Measurements from ENCODE around the gene PXN.

- TF ChIP-seq CTCF (IDR thresholded peaks at IDR 0.05; ENCODE audit: poor library complexity, severe bottlenecking): no peak
- TF ChIP-seq EZH2 (IDR thresholded peaks at IDR 0.05; ENCODE audit: borderline replicate concordance, insufficient read depth, low read length, poor library complexity, severe bottlenecking): no peak
- no peak for TF ChIP-seq POLR2AphosphoS5 (IDR thresholded peaks at IDR 0.05)
- TF ChIP-seq RAD21 (conservative IDR thresholded peaks at IDR 0.05): no peak
- TF ChIP-seq EP300 (conservative IDR thresholded peaks at IDR 0.05; ENCODE audit: poor library complexity, severe bottlenecking): no peak
- TF ChIP-seq REST (IDR thresholded peaks at IDR 0.05; ENCODE audit: borderline replicate concordance): no peak
Observed at GRCh38 chr12:120172053-120172452, 93.5 kb downstream of the PXN start.
